ENCODE results near the gene ETDC. TPM values are rescaled to one million over a fixed set of nuclear protein-coding genes. Genes with fewer than 3 reads are reported as not detected.

Gene ETDC
- total RNA-seq, 3 donors from 2014 or later (not counting 1 experiment from before 2014, with no cell fraction given) = not detected

GRCh38 chrX:135330706-135331105, 21.4 kb downstream of the ETDC start:
- WGBS (ENCODE audit: insufficient coverage) = no CpG with 5 or more reads among the region's 1 CpG
- intact Hi-C loops (cut with micrococcal nuclease) = no loop called here
- TF ChIP-seq CTCF (IDR thresholded peaks at IDR 0.05) = no peak
- H3K36me3 ChIP-seq (ENCODE audit: control insufficient read depth, insufficient read depth, low read length) = no peaks in the 10 kb centered on the region
- H3K27me3 Mint-ChIP-seq (ENCODE audit: low read depth in 2 of 2) = no peaks in the 10 kb centered on the region
- peaks cover 0 to 37% of the 10 kb centered on the region in 2 donors for H3K4me1 Mint-ChIP-seq
- H3K27me3 ChIP-seq (ENCODE audit: control insufficient read depth, insufficient read depth, low read length) = no peaks in the 10 kb centered on the region
- no peak for DNase-seq
- no peak overlapping the region for H3K4me3 ChIP-seq (ENCODE audit: low read length)
- no peaks in the 10 kb centered on the region for H3K9me3 ChIP-seq (ENCODE audit: control insufficient read depth, insufficient read depth, low read length)
- H3K9me3 Mint-ChIP-seq = no peaks in the 10 kb centered on the region
- no peaks in the 10 kb centered on the region for H3K4me1 ChIP-seq (ENCODE audit: control insufficient read depth, insufficient read depth, low read length)
- no peak for ATAC-seq
- H3K27ac Mint-ChIP-seq = no peak overlapping the region
- H3K27ac ChIP-seq (ENCODE audit: low read length) = no peak overlapping the region
- H3K36me3 Mint-ChIP-seq = no peaks in the 10 kb centered on the region
- no peak overlapping the region for H3K4me3 Mint-ChIP-seq

DNA sequence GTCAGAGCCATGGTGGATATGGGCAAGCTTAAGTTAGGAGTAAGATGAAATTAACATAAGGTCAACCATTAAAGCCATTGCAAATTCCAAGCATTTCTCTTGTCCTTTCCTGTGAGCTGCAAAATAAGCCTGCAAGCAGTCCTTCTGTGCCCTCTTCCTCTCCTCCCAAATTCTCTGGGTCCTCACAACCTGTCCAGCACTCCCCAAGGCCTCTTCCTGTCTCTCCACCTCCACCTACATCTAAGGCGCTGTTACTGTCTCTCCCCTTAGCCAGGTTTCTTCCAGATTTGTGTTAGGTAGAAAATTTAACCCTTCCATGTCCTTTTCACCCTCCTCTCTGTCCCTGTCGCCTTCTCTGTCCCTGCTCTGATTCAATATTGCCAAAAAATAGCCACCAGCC, 22.2 kb downstream of the ETDC start:
- Histone ChIP-seq H3K4me1 (ENCODE audit: control insufficient read depth, insufficient read depth, low read length) (no peaks in the 10 kb centered on the region), H3K36me3 (ENCODE audit: control insufficient read depth, insufficient read depth, low read length) (peaks cover 2% of the 10 kb centered on the region), H3K4me3 (ENCODE audit: low read length) (no peak overlapping the region), H3K9me3 (ENCODE audit: control insufficient read depth, insufficient read depth, low read length) (no peaks in the 10 kb centered on the region), H3K27ac (ENCODE audit: low read length) (no peak overlapping the region), H3K27me3 (ENCODE audit: control insufficient read depth, insufficient read depth, low read length) (no peaks in the 10 kb centered on the region)
- Mint-ChIP-seq H3K4me3 (no peak overlapping the region), H3K9me3 (no peaks in the 10 kb centered on the region), H3K27ac (peak overlapping the region in 1 of 2 donors; percentile 31), H3K27me3 (ENCODE audit: low read depth in 2 of 2) (no peaks in the 10 kb centered on the region), H3K4me1 (peaks cover 0 to 40% of the 10 kb centered on the region in 2 donors), H3K36me3 (no peaks in the 10 kb centered on the region)
- DNase-seq (no peak), ATAC-seq (no peak)
- intact Hi-C loops (cut with micrococcal nuclease) = no loop called here
- TF ChIP-seq CTCF (IDR thresholded peaks at IDR 0.05) = no peak
- WGBS (ENCODE audit: insufficient coverage) = no CpG with 5 or more reads among the region's 2 CpGs

DNA sequence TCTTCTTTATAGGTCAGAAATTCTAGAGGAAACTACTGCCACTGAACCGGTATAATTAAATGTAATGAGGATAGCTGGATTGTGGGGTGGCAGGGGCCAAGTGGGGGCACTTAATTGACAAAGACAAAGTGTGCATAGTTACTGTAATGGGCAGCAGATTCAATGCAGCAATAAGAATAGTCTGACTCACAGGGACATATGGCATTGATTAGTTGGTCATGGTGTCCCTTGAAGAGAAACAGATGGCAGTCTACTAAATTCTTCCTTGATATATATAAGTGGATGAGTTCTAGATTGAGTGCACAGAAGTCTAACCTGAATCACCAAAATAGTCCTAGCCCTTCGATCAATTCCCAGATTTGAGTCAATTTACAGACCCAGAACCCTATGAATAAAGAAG, 31.6 kb downstream of the ETDC start:
- TF ChIP-seq CTCF (IDR thresholded peaks at IDR 0.05) = no peak
- Mint-ChIP-seq H3K9me3 (no peaks in the 10 kb centered on the region), H3K27me3 (ENCODE audit: low read depth in 2 of 2) (no peaks in the 10 kb centered on the region), H3K4me1 (peaks cover 42 to 67% of the 10 kb centered on the region in 2 donors), H3K27ac (no peak overlapping the region), H3K4me3 (peak overlapping the region; percentile 93), H3K36me3 (no peaks in the 10 kb centered on the region)
- Histone ChIP-seq H3K27me3 (ENCODE audit: control insufficient read depth, insufficient read depth, low read length) (no peaks in the 10 kb centered on the region), H3K4me1 (ENCODE audit: control insufficient read depth, insufficient read depth, low read length) (peaks cover 37% of the 10 kb centered on the region), H3K36me3 (ENCODE audit: control insufficient read depth, insufficient read depth, low read length) (peaks cover 2% of the 10 kb centered on the region), H3K9me3 (ENCODE audit: control insufficient read depth, insufficient read depth, low read length) (no peaks in the 10 kb centered on the region), H3K27ac (ENCODE audit: low read length) (no peak overlapping the region), H3K4me3 (ENCODE audit: low read length) (no peak overlapping the region)
- WGBS (ENCODE audit: insufficient coverage) = 100% methylated on average over 2 of the region's 2 CpGs
- ATAC-seq (no peak), DNase-seq (no peak)
- intact Hi-C loops (cut with micrococcal nuclease) = no loop called here

DNA sequence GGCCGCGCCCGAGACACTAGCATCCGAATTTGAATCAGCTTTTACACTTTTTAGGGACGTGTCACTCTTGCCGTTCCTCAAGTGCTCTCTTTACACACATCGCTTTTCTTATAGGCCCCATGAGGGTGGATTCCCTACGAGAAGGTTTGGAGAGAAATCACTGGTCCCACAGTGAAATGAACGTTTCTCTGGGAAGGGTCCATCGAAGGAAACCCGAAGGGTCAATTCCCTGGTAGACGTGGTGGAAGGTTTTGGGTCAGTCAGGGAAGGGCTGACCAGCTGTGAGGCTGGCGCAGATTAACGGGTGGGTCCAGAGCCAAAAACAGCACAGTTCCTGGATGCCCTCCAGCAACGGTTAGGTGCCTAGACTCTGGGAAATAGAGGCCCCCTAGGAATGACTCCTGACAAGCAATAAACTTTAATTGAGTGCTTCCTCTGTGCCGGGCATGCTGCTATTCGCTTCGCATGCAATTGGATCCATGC, 35.9 kb downstream of the ETDC start:
- Mint-ChIP-seq H3K9me3 (no peaks in the 10 kb centered on the region), H3K36me3 (no peaks in the 10 kb centered on the region), H3K4me3 (peak overlapping the region; percentile 84), H3K27me3 (ENCODE audit: low read depth in 2 of 2) (no peaks in the 10 kb centered on the region), H3K27ac (peak overlapping the region; percentile 89), H3K4me1 (peaks cover 35 to 44% of the 10 kb centered on the region in 2 donors)
- H3K4me1 ChIP-seq (ENCODE audit: control insufficient read depth, insufficient read depth, low read length) = peaks cover 23% of the 10 kb centered on the region
- 18% methylated on average over 18 of the region's 18 CpGs for WGBS (ENCODE audit: insufficient coverage)
- H3K27me3 ChIP-seq (ENCODE audit: control insufficient read depth, insufficient read depth, low read length) = no peaks in the 10 kb centered on the region
- intact Hi-C loops (cut with micrococcal nuclease) = no loop called here
- H3K27ac ChIP-seq (ENCODE audit: low read length) = peak overlapping the region; percentile 78
- H3K4me3 ChIP-seq (ENCODE audit: low read length) = peak overlapping the region; percentile 66
- H3K9me3 ChIP-seq (ENCODE audit: control insufficient read depth, insufficient read depth, low read length) = no peaks in the 10 kb centered on the region
- no peak for TF ChIP-seq CTCF (IDR thresholded peaks at IDR 0.05)
- DNase-seq (peak in 1 of 2 donors; percentile 6), ATAC-seq (no peak)
- no peaks in the 10 kb centered on the region for H3K36me3 ChIP-seq (ENCODE audit: control insufficient read depth, insufficient read depth, low read length)

Measured in natural killer cell (primary cell).